Measurements from ENCODE around the gene SSUH2.
A peak's percentile ranks its signal among the peaks of the same experiment; 100 is the strongest.

The SSUH2 gene

DNA sequence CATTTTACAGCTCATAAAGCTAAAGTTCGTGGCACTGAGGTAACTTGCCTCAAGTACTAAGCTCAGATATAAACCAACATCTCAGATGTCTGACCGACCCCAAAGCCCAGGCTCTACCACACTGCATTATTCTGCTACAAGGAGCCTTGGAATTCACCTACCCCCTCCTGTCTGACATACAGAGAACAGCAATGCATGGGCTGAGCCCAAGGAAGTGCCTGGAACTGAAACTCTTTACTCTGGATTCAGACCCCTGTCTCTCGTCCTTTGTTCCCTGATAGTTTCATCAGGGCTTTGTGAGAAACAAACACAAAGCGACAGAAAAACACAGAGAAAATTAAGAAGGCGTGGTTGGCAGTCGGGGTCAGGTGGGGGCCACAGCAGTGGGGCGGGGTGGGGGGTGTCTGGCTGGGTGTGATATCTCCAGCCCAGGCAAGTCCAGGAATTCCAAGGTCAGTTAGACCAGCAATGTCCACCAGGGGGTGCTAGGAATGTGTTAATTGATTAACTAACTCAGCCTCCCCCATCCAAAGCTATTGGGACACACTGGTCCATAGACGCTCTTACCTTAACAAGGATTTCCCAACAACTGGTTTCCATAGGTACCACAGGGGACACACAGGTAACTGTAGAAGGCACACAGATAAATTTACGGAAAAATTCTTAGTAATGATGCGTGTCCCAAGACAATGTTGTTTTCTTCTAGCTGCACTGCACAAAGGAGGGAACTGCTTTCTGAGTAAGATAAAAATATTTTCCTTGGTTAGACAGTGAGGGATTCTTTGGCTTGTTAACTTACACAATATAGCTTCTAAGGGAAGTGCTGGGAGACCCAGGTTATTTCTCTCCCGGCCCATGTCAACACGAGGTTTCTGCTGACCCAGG lies 18.8 kb upstream of the SSUH2 start:
- H3K27ac ChIP-seq (replicated peaks) = no peak overlapping the region
- peak; percentile 7 to 57 for DNase-seq (ENCODE audit: low read depth in 1 of 2, low spot score in 1 of 2)

DNA sequence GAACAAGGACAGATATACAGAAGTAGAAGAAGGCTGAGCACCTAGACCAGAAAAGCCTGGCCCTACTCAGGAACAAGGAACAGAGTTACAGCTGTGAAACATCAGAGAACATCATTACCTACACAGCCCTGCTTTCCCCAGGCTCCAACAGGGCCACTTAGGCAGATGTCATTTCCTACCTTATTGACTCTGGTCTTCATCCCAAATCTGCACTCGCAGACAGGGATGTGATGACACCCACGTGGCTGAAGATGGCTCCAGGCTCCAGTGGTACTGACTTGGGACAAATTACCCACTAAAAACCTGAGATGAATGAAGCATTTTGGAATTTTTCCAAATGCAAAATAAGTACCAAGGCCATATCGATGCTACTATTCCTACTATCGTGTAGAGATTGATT lies 18.0 kb upstream of the SSUH2 start:
- H3K27me3 ChIP-seq (ENCODE audit: insufficient read depth, poor library complexity, severe bottlenecking) = peaks cover under 1% of the 10 kb centered on the region
- no peak overlapping the region for H3K4me3 ChIP-seq (replicated peaks; ENCODE audit: insufficient read depth, low read length)
- H3K27ac ChIP-seq (replicated peaks) = no peak overlapping the region
- no peak for DNase-seq (ENCODE audit: low read depth in 1 of 2, low spot score in 1 of 2)
- TF ChIP-seq, protein P1, sequence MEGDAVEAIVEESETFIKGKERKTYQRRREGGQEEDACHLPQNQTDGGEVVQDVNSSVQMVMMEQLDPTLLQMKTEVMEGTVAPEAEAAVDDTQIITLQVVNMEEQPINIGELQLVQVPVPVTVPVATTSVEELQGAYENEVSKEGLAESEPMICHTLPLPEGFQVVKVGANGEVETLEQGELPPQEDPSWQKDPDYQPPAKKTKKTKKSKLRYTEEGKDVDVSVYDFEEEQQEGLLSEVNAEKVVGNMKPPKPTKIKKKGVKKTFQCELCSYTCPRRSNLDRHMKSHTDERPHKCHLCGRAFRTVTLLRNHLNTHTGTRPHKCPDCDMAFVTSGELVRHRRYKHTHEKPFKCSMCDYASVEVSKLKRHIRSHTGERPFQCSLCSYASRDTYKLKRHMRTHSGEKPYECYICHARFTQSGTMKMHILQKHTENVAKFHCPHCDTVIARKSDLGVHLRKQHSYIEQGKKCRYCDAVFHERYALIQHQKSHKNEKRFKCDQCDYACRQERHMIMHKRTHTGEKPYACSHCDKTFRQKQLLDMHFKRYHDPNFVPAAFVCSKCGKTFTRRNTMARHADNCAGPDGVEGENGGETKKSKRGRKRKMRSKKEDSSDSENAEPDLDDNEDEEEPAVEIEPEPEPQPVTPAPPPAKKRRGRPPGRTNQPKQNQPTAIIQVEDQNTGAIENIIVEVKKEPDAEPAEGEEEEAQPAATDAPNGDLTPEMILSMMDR (IDR thresholded peaks at IDR 0.05; ENCODE audit: insufficient read depth, low read length) = no peak

More for the DNA sequence above, 18.8 kb upstream of the SSUH2 start:
- Histone ChIP-seq H3K27me3 (ENCODE audit: insufficient read depth, poor library complexity, severe bottlenecking) (no peaks in the 10 kb centered on the region), H3K4me3 (replicated peaks; ENCODE audit: insufficient read depth, low read length) (no peak overlapping the region)
- TF ChIP-seq GABPA (IDR thresholded peaks at IDR 0.05; ENCODE audit: low read depth) (no peak), POLR2AphosphoS5 (IDR thresholded peaks at IDR 0.05; ENCODE audit: low read depth) (no peak), SPI1 (IDR thresholded peaks at IDR 0.05; ENCODE audit: borderline replicate concordance, low read depth) (no peak)
- TF ChIP-seq, protein P1 (IDR thresholded peaks at IDR 0.05; ENCODE audit: insufficient read depth, low read length) = peak; percentile 47
- TF ChIP-seq, protein P2, sequence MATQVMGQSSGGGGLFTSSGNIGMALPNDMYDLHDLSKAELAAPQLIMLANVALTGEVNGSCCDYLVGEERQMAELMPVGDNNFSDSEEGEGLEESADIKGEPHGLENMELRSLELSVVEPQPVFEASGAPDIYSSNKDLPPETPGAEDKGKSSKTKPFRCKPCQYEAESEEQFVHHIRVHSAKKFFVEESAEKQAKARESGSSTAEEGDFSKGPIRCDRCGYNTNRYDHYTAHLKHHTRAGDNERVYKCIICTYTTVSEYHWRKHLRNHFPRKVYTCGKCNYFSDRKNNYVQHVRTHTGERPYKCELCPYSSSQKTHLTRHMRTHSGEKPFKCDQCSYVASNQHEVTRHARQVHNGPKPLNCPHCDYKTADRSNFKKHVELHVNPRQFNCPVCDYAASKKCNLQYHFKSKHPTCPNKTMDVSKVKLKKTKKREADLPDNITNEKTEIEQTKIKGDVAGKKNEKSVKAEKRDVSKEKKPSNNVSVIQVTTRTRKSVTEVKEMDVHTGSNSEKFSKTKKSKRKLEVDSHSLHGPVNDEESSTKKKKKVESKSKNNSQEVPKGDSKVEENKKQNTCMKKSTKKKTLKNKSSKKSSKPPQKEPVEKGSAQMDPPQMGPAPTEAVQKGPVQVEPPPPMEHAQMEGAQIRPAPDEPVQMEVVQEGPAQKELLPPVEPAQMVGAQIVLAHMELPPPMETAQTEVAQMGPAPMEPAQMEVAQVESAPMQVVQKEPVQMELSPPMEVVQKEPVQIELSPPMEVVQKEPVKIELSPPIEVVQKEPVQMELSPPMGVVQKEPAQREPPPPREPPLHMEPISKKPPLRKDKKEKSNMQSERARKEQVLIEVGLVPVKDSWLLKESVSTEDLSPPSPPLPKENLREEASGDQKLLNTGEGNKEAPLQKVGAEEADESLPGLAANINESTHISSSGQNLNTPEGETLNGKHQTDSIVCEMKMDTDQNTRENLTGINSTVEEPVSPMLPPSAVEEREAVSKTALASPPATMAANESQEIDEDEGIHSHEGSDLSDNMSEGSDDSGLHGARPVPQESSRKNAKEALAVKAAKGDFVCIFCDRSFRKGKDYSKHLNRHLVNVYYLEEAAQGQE (IDR thresholded peaks at IDR 0.05; ENCODE audit: insufficient replicate concordance, low read depth) = no peak

DNA sequence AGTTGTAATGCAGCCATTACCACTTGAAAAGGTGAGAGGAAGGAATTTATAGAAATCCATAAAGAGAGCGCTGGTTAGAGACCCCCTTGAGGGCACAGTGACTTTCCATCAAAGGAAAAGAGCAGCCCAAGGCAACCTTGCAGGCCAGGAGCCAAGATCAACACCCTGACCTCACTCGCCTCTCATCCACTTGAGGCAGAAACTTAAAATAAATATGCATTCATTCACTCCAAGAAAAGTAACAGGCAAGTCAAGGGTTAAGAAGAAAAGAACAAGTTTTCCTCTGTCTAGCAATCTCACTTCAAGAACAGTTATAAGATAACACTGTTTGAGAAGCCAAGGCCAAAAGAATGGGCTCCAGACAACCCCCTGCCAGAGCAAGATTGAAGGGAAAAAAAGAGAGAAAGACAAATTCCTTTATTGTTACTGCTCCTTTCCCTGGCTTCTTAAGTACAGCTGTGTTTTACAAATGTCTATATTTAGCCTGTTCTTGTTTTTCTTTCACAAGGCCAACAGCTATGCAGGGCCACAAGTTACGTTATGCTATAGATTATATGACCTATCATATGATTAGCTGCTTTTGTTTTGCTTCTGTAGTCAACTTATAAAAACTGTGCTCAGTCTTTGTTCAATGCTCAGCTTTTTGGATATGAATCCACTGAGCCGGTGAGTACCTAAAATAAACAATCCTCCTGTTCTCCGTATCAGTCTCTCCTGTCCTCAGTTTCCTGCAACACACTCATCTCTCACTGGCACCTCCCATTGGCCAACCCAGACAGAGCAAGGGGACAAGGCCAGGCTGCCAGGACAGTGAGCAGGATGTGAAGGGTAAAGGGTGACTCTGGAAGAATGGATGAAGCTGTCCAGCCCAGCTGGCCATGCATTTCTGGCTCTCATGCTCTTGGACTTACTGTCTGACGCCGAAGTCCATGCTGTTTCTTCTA lies 15.8 kb upstream of the SSUH2 start:
- DNase-seq (ENCODE audit: low read depth in 1 of 2, low spot score in 1 of 2) = no peak
- TF ChIP-seq, protein P2 (IDR thresholded peaks at IDR 0.05; ENCODE audit: insufficient replicate concordance, low read depth) = no peak
- TF ChIP-seq GABPA (IDR thresholded peaks at IDR 0.05; ENCODE audit: low read depth) (no peak), POLR2AphosphoS5 (IDR thresholded peaks at IDR 0.05; ENCODE audit: low read depth) (no peak), SPI1 (IDR thresholded peaks at IDR 0.05; ENCODE audit: borderline replicate concordance, low read depth) (no peak)
- TF ChIP-seq, protein P1 (IDR thresholded peaks at IDR 0.05; ENCODE audit: insufficient read depth, low read length) = no peak
- H3K27me3 ChIP-seq (ENCODE audit: insufficient read depth, poor library complexity, severe bottlenecking) = peaks cover 2% of the 10 kb centered on the region
- H3K27ac ChIP-seq (replicated peaks) = no peak overlapping the region
- H3K4me3 ChIP-seq (replicated peaks; ENCODE audit: insufficient read depth, low read length) = no peak overlapping the region

Measured in HL-60 (cell line).